ENCODE results near the gene SGCD. TPM values are rescaled to one million over a fixed set of nuclear protein-coding genes. Genes with fewer than 3 reads are reported as not detected.

The SGCD gene
- total and polyA plus RNA-seq, 2 experiments from 2014 or later, result 69.7 to 71.2 TPM

- H3K27ac ChIP-seq, result no peak overlapping the region
- H3K4me3 ChIP-seq, result no peak overlapping the region
- no peaks in the 10 kb centered on the region for H3K79me2 ChIP-seq (ENCODE audit: insufficient read depth)
- H2AFZ ChIP-seq, result no peak overlapping the region
- no peak overlapping the region for H3K9ac ChIP-seq
- H3K4me1 ChIP-seq (ENCODE audit: insufficient read depth), result no peaks in the 10 kb centered on the region
- H3K9me3 ChIP-seq (ENCODE audit: low read depth), result no peaks in the 10 kb centered on the region
- in situ Hi-C loops (cut with MboI), result no loop called here
- TF ChIP-seq EZH2phosphoT487 (IDR thresholded peaks at IDR 0.05; ENCODE audit: insufficient read depth, low read depth) (no peak), EZH2 (IDR thresholded peaks at IDR 0.05; ENCODE audit: insufficient read depth, poor library complexity, severe bottlenecking) (no peak)
- H3K36me3 ChIP-seq (ENCODE audit: low read depth), result no peaks in the 10 kb centered on the region
- no peaks in the 10 kb centered on the region for H3F3A ChIP-seq (ENCODE audit: insufficient read depth)
- peak; percentile 16 for DNase-seq
- WGBS, 2 experiments (ENCODE audit: low coverage in 1 of 2, low lambda C conversion rate in 2 of 2, missing lambda C conversion rate in 2 of 2), result 96 to 100% methylated on average over 1 of the region's 1 CpG
- H3K27me3 ChIP-seq (replicated peaks; ENCODE audit: insufficient read depth), result no peaks in the 10 kb centered on the region
- H3K4me2 ChIP-seq (ENCODE audit: unreplicated experiment), result no peak overlapping the region
- no peaks in the 10 kb centered on the region for H4K20me1 ChIP-seq (ENCODE audit: insufficient read depth)
- no peaks in the 10 kb centered on the region for H3K9me2 ChIP-seq (ENCODE audit: insufficient read depth)
Observed at GRCh38 chr5:156699147-156699546, 372.2 kb downstream of the SGCD start.

DNA sequence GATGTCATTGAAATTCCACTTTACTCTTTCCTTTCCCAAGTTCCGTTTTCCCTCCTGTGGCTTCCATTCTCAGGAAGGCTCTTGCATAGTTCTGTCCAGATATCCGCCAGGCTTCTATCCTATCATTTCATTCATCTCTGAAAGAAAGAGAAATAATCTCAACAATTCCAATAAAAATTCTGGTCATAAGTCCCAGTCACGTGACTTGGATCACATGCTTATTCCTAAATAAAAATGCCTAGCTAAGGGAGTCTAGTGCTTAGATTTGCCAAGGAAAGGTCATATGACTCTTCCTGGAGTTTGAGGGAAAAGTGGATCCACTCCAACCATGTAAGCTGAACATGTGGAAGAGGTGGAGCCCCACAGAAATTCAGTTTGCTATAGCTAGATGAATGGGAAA lies 377.2 kb downstream of the SGCD start:
- H3K9me3 ChIP-seq (ENCODE audit: low read depth), result no peaks in the 10 kb centered on the region
- H3F3A ChIP-seq (ENCODE audit: insufficient read depth), result no peaks in the 10 kb centered on the region
- 92 to 93% methylated on average over 3 of the region's 3 CpGs for WGBS, 2 experiments (ENCODE audit: low coverage in 1 of 2, low lambda C conversion rate in 2 of 2, missing lambda C conversion rate in 2 of 2)
- in situ Hi-C loops (cut with MboI), result no loop called here
- TF ChIP-seq EZH2 (IDR thresholded peaks at IDR 0.05; ENCODE audit: insufficient read depth, poor library complexity, severe bottlenecking) (no peak), EZH2phosphoT487 (IDR thresholded peaks at IDR 0.05; ENCODE audit: insufficient read depth, low read depth) (no peak)
- no peak for DNase-seq
- no peak overlapping the region for H3K27ac ChIP-seq
- no peaks in the 10 kb centered on the region for H3K79me2 ChIP-seq (ENCODE audit: insufficient read depth)
- no peak overlapping the region for H3K4me2 ChIP-seq (ENCODE audit: unreplicated experiment)
- no peaks in the 10 kb centered on the region for H3K36me3 ChIP-seq (ENCODE audit: low read depth)
- H3K9ac ChIP-seq, result no peak overlapping the region
- no peaks in the 10 kb centered on the region for H4K20me1 ChIP-seq (ENCODE audit: insufficient read depth)
- no peak overlapping the region for H2AFZ ChIP-seq
- no peak overlapping the region for H3K4me3 ChIP-seq
- no peaks in the 10 kb centered on the region for H3K27me3 ChIP-seq (replicated peaks; ENCODE audit: insufficient read depth)
- H3K9me2 ChIP-seq (ENCODE audit: insufficient read depth), result peaks cover 3% of the 10 kb centered on the region; the same call in 1 of the 2 replicates
- no peaks in the 10 kb centered on the region for H3K4me1 ChIP-seq (ENCODE audit: insufficient read depth)

DNA sequence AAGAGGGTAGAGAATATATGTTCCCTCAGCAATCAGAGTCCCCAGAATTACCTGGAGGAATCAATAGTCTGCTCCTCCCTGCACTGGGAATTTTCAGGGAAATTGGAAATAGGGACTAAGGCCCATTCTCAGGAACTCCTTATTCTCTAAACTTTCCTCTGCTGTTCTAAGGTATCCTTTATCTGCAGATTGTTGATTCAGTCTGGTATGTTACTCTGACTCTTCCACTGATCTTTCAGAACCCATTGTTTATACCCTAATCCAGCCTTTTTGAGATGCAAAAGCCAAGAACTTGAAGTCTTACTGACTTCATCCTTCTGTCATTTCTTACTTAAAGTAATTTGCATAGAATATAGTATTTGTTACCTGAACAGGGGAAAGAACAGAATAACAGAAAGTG lies 379.7 kb downstream of the SGCD start:
- no peak for DNase-seq
- TF ChIP-seq EZH2 (IDR thresholded peaks at IDR 0.05; ENCODE audit: insufficient read depth, poor library complexity, severe bottlenecking) (no peak), EZH2phosphoT487 (IDR thresholded peaks at IDR 0.05; ENCODE audit: insufficient read depth, low read depth) (no peak)
- no peaks in the 10 kb centered on the region for H3K4me1 ChIP-seq (ENCODE audit: insufficient read depth)
- no peak overlapping the region for H3K4me2 ChIP-seq (ENCODE audit: unreplicated experiment)
- H3K9me2 ChIP-seq (ENCODE audit: insufficient read depth), result peaks cover 3% of the 10 kb centered on the region; the same call in 1 of the 2 replicates
- H3K36me3 ChIP-seq (ENCODE audit: low read depth), result no peaks in the 10 kb centered on the region
- in situ Hi-C loops (cut with MboI), result no loop called here
- no peaks in the 10 kb centered on the region for H4K20me1 ChIP-seq (ENCODE audit: insufficient read depth)
- H3K9ac ChIP-seq, result no peak overlapping the region
- H3K27me3 ChIP-seq (replicated peaks; ENCODE audit: insufficient read depth), result no peaks in the 10 kb centered on the region
- H3K4me3 ChIP-seq, result no peak overlapping the region
- H3K9me3 ChIP-seq (ENCODE audit: low read depth), result no peaks in the 10 kb centered on the region
- H3K27ac ChIP-seq, result no peak overlapping the region
- no peak overlapping the region for H2AFZ ChIP-seq
- no peaks in the 10 kb centered on the region for H3K79me2 ChIP-seq (ENCODE audit: insufficient read depth)
- no peaks in the 10 kb centered on the region for H3F3A ChIP-seq (ENCODE audit: insufficient read depth)

GRCh38 chr5:156707750-156708149 lies 380.8 kb downstream of the SGCD start:
- WGBS, 2 experiments (ENCODE audit: low coverage in 1 of 2, low lambda C conversion rate in 2 of 2, missing lambda C conversion rate in 2 of 2), result 84 to 93% methylated on average over 2 of the region's 2 CpGs
- in situ Hi-C loops (cut with MboI), result no loop called here

GRCh38 chr5:156715287-156715686 lies 388.3 kb downstream of the SGCD start:
- H3K36me3 ChIP-seq (ENCODE audit: low read depth), result no peaks in the 10 kb centered on the region
- H3K9ac ChIP-seq, result no peak overlapping the region
- peak; percentile 42 for DNase-seq
- no peak overlapping the region for H3K4me2 ChIP-seq (ENCODE audit: unreplicated experiment)
- no peaks in the 10 kb centered on the region for H3K4me1 ChIP-seq (ENCODE audit: insufficient read depth)
- H3K27me3 ChIP-seq (replicated peaks; ENCODE audit: insufficient read depth), result no peaks in the 10 kb centered on the region
- H3K4me3 ChIP-seq, result no peak overlapping the region
- no peak overlapping the region for H3K27ac ChIP-seq
- no peaks in the 10 kb centered on the region for H3F3A ChIP-seq (ENCODE audit: insufficient read depth)
- H4K20me1 ChIP-seq (ENCODE audit: insufficient read depth), result no peaks in the 10 kb centered on the region
- H2AFZ ChIP-seq, result no peak overlapping the region
- H3K9me2 ChIP-seq (ENCODE audit: insufficient read depth), result no peaks in the 10 kb centered on the region
- TF ChIP-seq EZH2phosphoT487 (IDR thresholded peaks at IDR 0.05; ENCODE audit: insufficient read depth, low read depth), result no peak
- TF ChIP-seq EZH2 (IDR thresholded peaks at IDR 0.05; ENCODE audit: insufficient read depth, poor library complexity, severe bottlenecking), result no peak
- in situ Hi-C loops (cut with MboI), result no loop called here
- no peaks in the 10 kb centered on the region for H3K9me3 ChIP-seq (ENCODE audit: low read depth)
- 47 to 55% methylated on average over 2 of the region's 2 CpGs for WGBS, 2 experiments (ENCODE audit: low coverage in 1 of 2, low lambda C conversion rate in 2 of 2, missing lambda C conversion rate in 2 of 2)
- no peaks in the 10 kb centered on the region for H3K79me2 ChIP-seq (ENCODE audit: insufficient read depth)

More at GRCh38 chr5:156707750-156708149, 380.8 kb downstream of the SGCD start:
- Histone ChIP-seq H3K79me2 (ENCODE audit: insufficient read depth) (no peaks in the 10 kb centered on the region), H3K36me3 (ENCODE audit: low read depth) (no peaks in the 10 kb centered on the region), H4K20me1 (ENCODE audit: insufficient read depth) (no peaks in the 10 kb centered on the region), H3K27me3 (replicated peaks; ENCODE audit: insufficient read depth) (no peaks in the 10 kb centered on the region), H3K4me2 (ENCODE audit: unreplicated experiment) (no peak overlapping the region), H3K9ac (no peak overlapping the region), H3K9me3 (ENCODE audit: low read depth) (no peaks in the 10 kb centered on the region), H2AFZ (no peak overlapping the region), H3K9me2 (ENCODE audit: insufficient read depth) (peaks cover 3% of the 10 kb centered on the region; the same call in 1 of the 2 replicates), H3K4me1 (ENCODE audit: insufficient read depth) (no peaks in the 10 kb centered on the region), H3F3A (ENCODE audit: insufficient read depth) (no peaks in the 10 kb centered on the region), H3K27ac (no peak overlapping the region), H3K4me3 (no peak overlapping the region)
- TF ChIP-seq EZH2 (IDR thresholded peaks at IDR 0.05; ENCODE audit: insufficient read depth, poor library complexity, severe bottlenecking), result no peak
- no peak for TF ChIP-seq EZH2phosphoT487 (IDR thresholded peaks at IDR 0.05; ENCODE audit: insufficient read depth, low read depth)
- DNase-seq, result no peak

Data from GM23248 (cell line).